Aorta (tissue), 5 donors: Measurements from ENCODE around the gene P2RX2. TPM values are rescaled to one million over a fixed set of nuclear protein-coding genes. Genes with fewer than 3 reads are reported as not detected.
A peak's percentile ranks its signal among the peaks of the same experiment; 100 is the strongest.

Experiments used
- ATAC-seq: fragments of 200-7000 bp; cut with Tn5 transposase; one replicate; pipeline ENCODE4 v1.9.1; 2022; ENCODE audit warnings: moderate library complexity; ENCODE audit not compliant: low FRiP score
- DNase-seq, 2 donors: peaks; one replicate each; pipeline ENCODE4 v3.0.0-alpha.2; 2020
- H3K27ac ChIP-seq, 2 donors: one replicate each; pipeline ENCODE4 v1.5.1; 2013; ENCODE audit warnings: low read length in 2 of 2, mild to moderate bottlenecking in 2 of 2, moderate library complexity in 2 of 2, control low read depth in 1 of 2, inconsistent platforms in 1 of 2, low read depth in 1 of 2
- H3K27me3 ChIP-seq, 2 donors: one replicate each; pipeline ENCODE4 v1.6.1; 2013; ENCODE audit warnings: control low read depth in 1 of 2, low read length in 1 of 2, mild to moderate bottlenecking in 1 of 2, moderate library complexity in 1 of 2; ENCODE audit not compliant: insufficient read depth in 2 of 2, control insufficient read depth in 1 of 2
- H3K36me3 ChIP-seq, 2 donors: one replicate each; pipeline ENCODE4 v1.6.1; 2013; ENCODE audit warnings: control low read depth in 1 of 2, low read length in 1 of 2, mild to moderate bottlenecking in 1 of 2; ENCODE audit not compliant: insufficient read depth in 2 of 2, control insufficient read depth in 1 of 2
- H3K4me1 ChIP-seq, 2 donors: one replicate each; pipeline ENCODE4 v1.6.1; 2013; ENCODE audit warnings: low read length in 2 of 2, control low read depth in 1 of 2, mild to moderate bottlenecking in 1 of 2, moderate library complexity in 1 of 2; ENCODE audit not compliant: insufficient read depth in 2 of 2, control insufficient read depth in 1 of 2
- H3K4me3 ChIP-seq, 2 donors: one replicate each; pipeline ENCODE4 v1.5.1; 2013; ENCODE audit warnings: low read length in 2 of 2, control low read depth in 1 of 2, mild to moderate bottlenecking in 1 of 2
- H3K9me3 ChIP-seq: one replicate; pipeline ENCODE4 v1.6.1; 2013; ENCODE audit warnings: mild to moderate bottlenecking, low read length; ENCODE audit not compliant: control insufficient read depth
- WGBS, 2 donors: extraction: QIAGEN DNeasy Blood & Tissue Kit; methylation state at CpG; one replicate each; pipeline ENCODE4 v1.1.7; 2013; 5-methylcytosine and 5-hydroxymethylcytosine counted together
- intact Hi-C, 2 donors: fragments of 100-400 bp; cut with DNase I; formaldehyde crosslinking; loops; one replicate each; pipeline versions ENCODE4 v1.14.2 to v1.15.0; 2022
- microRNA-seq, 2 donors: library from miRNA; unstranded; fragments of <30 nt; microRNA quantifications; one replicate each; pipeline ENCODE4 v1.2.0, GENCODE V29; 2020
- polyA plus RNA-seq, 2 donors: library from polyadenylated mRNA; stranded (reverse); fragments of 200-250 nt; gene quantifications; one replicate each; pipeline ENCODE4 v1.2.3, GENCODE V29; 2013
- total RNA-seq, 2 donors: library from RNA; stranded (reverse); fragmentation: NEBNext Ultra II Directional; extraction: Animal tissue kit (Norgen Biotek cat#: 25700); gene quantifications; one replicate each; pipeline ENCODE4 v1.2.1, GENCODE V29; 2021
- donor health status: healthy with polysubstance abuse.
- donor health status: Bipolar disorder and iron deficiency.
- donor health status: DM: no; HTN: no; CAD: no.
- donor health status: DM: no; HTN: no; CAD: no.
- donor health status: DM: yes; HTN: yes; CAD: no.

Gene P2RX2
- total and polyA plus RNA-seq, 4 donors, result 0.27 TPM; not detected in 3

DNA sequence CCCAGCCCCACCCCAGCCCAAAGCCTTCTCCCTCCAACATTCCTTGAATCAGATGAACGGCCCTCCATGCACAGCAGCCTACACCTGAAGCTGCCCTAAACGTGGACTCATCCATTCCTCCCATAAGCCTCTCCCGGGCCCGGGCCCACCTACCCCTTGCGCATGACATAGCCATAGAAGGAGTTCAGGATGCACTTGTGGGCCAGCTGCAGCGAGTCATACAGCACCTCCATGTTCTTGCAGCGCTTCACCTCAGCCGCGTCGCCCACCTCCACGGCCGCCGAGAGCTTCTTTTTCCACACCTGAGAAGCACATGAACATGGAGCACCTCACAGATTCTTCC is 46.5 kb downstream of the P2RX2 start:
- intact Hi-C loops, result no loop called here
- ATAC-seq (no peak), DNase-seq (peak in 1 of 2 donors; percentile 71)
- WGBS, 2 donors, result 96 to 97% methylated on average over 13 of the region's 13 CpGs
- H3K36me3 ChIP-seq, result peaks cover 4 to 14% of the 10 kb centered on the region in 2 donors
- H3K27me3 ChIP-seq, result no peaks in the 10 kb centered on the region
- no peak overlapping the region for H3K27ac ChIP-seq
- no peaks in the 10 kb centered on the region for H3K4me1 ChIP-seq
- H3K4me3 ChIP-seq, result no peak overlapping the region
- no peaks in the 10 kb centered on the region for H3K9me3 ChIP-seq

DNA sequence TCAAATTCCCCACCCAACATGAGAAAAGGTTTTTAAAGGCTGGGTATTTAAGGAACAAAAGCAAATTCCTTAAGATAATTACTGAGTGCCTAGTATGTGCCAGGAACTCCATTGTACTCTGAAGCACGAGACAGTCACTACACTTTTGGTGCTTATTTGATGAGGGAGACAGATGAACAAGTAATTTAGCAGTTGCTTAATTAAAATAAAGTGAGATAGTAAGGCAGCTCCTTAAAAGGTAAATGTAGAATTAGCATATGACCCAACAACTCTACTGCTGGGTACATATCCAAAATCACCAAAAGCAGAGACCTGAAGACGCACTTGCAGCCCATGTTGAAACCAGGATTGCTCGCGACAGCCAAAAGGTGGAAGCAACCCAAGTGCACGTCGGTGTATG is 47.2 kb downstream of the P2RX2 start:
- no peak for ATAC-seq
- H3K4me3 ChIP-seq, result no peak overlapping the region
- no peaks in the 10 kb centered on the region for H3K27me3 ChIP-seq
- H3K27ac ChIP-seq, result no peak overlapping the region
- no peaks in the 10 kb centered on the region for H3K9me3 ChIP-seq
- H3K4me1 ChIP-seq, result no peaks in the 10 kb centered on the region
- 91 to 92% methylated on average over 6 of the region's 6 CpGs for WGBS, 2 donors
- intact Hi-C loops, result no loop called here
- no peak for DNase-seq
- peaks cover 4 to 13% of the 10 kb centered on the region in 2 donors for H3K36me3 ChIP-seq

DNA sequence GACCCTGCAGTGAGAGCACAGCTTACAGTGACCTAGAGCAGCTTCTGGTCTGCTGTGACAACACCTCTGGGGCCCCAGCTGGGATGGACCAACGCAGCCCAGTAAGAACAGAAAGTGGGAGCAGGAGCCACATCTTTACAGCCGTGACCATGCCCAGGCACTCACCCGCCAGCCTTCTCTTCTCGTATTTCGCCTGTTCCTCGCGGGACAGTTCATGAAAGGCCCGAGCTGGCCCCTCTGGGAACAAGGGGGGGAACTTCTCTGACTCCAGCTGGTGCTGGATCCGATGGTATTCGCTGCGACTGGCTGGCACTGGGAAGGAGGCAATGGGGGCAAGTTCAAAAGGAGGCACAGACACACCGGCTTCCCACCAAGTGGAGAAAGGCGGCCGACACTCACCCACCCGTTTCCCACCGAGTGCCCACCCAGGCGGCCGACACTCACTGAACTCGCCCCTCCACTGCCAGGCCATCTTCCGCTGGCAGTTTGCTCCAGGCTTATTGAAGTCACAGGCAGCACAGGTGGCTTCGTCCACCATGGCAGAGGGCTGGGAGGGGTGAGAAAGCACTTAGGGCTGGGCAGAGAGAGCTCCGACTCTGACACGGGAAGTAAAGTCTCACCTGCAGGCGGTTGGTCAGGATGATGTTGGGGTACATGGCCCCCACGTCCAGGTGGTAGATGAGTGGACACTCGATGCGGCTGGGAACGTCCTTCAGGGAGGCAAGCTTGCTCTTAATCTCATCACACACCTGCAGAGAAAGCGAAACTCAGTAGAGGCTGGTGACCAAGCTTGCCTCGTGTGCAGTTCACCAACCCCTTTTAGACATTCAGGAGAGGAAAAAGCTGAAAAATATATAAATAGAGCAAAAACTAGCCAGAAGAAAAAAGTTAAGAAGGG is 49.9 kb downstream of the P2RX2 start:
- Histone ChIP-seq H3K27ac (no peak overlapping the region), H3K4me3 (no peak overlapping the region), H3K27me3 (no peaks in the 10 kb centered on the region), H3K36me3 (peaks cover 4 to 14% of the 10 kb centered on the region in 2 donors), H3K4me1 (no peaks in the 10 kb centered on the region), H3K9me3 (no peaks in the 10 kb centered on the region)
- 91 to 95% methylated on average over 30 of the region's 30 CpGs for WGBS, 2 donors
- intact Hi-C loops, result no loop called here
- ATAC-seq (no peak), DNase-seq (peak in 1 of 2 donors; percentile 62)

DNA sequence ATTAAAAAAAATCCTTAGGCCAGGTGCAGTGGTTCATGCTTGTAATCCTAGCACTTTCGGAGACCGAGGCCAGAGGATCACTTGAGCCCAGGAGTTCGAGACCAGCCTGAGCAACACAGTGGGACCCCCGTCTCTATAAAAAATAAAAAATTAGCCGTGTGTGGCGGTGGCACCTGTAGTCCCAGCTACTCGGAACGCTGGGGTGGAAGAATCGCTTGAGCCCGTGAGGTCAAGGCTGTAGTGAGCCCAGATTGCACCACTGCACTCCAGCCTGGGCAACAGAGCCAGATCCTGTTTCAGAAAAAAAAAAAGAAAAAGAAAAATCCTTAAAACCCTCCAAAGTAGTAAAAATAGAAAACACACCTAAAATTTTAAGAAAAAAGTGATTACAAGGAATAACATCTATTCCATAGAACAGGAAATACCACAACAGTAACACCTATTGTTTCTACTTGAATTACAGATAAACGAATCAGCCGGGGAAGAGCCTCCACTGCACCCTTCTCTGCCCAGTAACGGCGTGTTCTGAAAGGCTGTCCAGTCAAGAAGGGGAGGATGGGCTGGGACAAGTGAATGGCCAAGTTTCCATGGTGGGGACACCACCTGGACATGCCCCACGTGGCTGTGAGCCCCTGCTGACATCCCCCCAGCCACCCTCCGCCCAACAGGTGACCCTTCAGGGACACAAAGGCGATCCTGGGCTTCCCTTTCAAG is 50.7 kb downstream of the P2RX2 start:
- ATAC-seq (no peak), DNase-seq (peak in 1 of 2 donors; percentile 31)
- no peaks in the 10 kb centered on the region for H3K27me3 ChIP-seq
- intact Hi-C loops, result no loop called here
- H3K4me3 ChIP-seq, result no peak overlapping the region
- no peaks in the 10 kb centered on the region for H3K9me3 ChIP-seq
- peaks cover 4 to 11% of the 10 kb centered on the region in 2 donors for H3K36me3 ChIP-seq
- no peaks in the 10 kb centered on the region for H3K4me1 ChIP-seq
- no peak overlapping the region for H3K27ac ChIP-seq
- 93 to 95% methylated on average over 17 of the region's 17 CpGs for WGBS, 2 donors

Small RNA genes within 50 kb of the gene (microRNA-seq; reads per million reads assigned to microRNA genes)
- 0 to 1.2 reads per million in 2 donors for gene MIR6763

Other genes starting within 250 kb of the P2RX2 start
- gene FBRSL1, start 128.6 kb upstream of the P2RX2 start, total RNA-seq, result 10 to 100 TPM; 49.0 to 51.0 TPM
- 10 to 100 TPM in 1 of 2 donors, 1 to 10 TPM in 1; 6.4 to 25.0 TPM for gene FBRSL1, start 128.6 kb upstream of the P2RX2 start, polyA plus RNA-seq
- gene LRCOL1, start 8.2 kb upstream of the P2RX2 start, total RNA-seq, result 1 to 10 TPM in 1 of 2 donors, not detected in 1; 1.2 TPM
- under 1 TPM in 1 of 2 donors, not detected in 1; 0.59 TPM for gene LRCOL1, start 8.2 kb upstream of the P2RX2 start, polyA plus RNA-seq
- gene POLE, start 68.6 kb downstream of the P2RX2 start, total RNA-seq, result 10 to 100 TPM; 33.0 to 46.8 TPM
- gene POLE, start 68.6 kb downstream of the P2RX2 start, polyA plus RNA-seq, result 10 to 100 TPM in 1 of 2 donors, 1 to 10 TPM in 1; 7.5 to 41.4 TPM
- 10 to 100 TPM; 13.0 to 16.3 TPM for gene PXMP2, start 68.8 kb downstream of the P2RX2 start, total RNA-seq
- gene PXMP2, start 68.8 kb downstream of the P2RX2 start, polyA plus RNA-seq, result 10 to 100 TPM; 23.8 to 70.7 TPM
- 10 to 100 TPM; 12.9 to 17.3 TPM for gene PGAM5, start 92.1 kb downstream of the P2RX2 start, total RNA-seq
- gene PGAM5, start 92.1 kb downstream of the P2RX2 start, polyA plus RNA-seq, result 1 to 10 TPM; 6.6 to 7.8 TPM
- gene ANKLE2, start 143.1 kb downstream of the P2RX2 start, total RNA-seq, result 10 to 100 TPM; 52.0 to 65.1 TPM
- 10 to 100 TPM in 1 of 2 donors, 1 to 10 TPM in 1; 7.6 to 55.7 TPM for gene ANKLE2, start 143.1 kb downstream of the P2RX2 start, polyA plus RNA-seq
- 10 to 100 TPM; 83.1 to 91.2 TPM for gene GOLGA3, start 210.1 kb downstream of the P2RX2 start, total RNA-seq
- 10 to 100 TPM; 17.9 to 21.8 TPM for gene GOLGA3, start 210.1 kb downstream of the P2RX2 start, polyA plus RNA-seq